Suppressor macrophage treated with lipopolysaccharide for 4 hours (primary cell): Measurements from ENCODE around the gene NUP214.
"Not testable (repeated sequence)": the region's sequence is repeated elsewhere in the genome, so short reads cannot be mapped to it uniquely, and the experiment has no call there.

ENCODE experiments used
- DNase-seq: peaks from one replicate; pipeline ENCODE4 v3.0.0-alpha.2; 2020

NUP214 gene

GRCh38 chr9:131266266-131267229 lies 141.2 kb downstream of the NUP214 start:
- no peak for DNase-seq

GRCh38 chr9:131270171-131271015 lies 145.0 kb downstream of the NUP214 start:
- peak; percentile 89 for DNase-seq

DNA sequence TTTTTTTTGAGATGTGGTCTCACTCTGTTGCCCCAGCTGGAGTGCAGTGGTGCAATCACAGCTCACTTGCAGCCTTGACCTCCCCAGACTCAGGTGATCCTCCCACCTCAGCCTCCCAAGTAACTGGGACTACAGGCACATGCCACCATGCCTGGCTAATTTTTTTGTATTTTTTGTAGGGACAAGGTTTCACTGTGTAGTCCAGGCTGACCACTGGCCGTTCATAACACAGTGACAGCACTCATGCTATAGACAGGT lies 145.6 kb downstream of the NUP214 start:
- not testable (repeated sequence) for DNase-seq

GRCh38 chr9:131271506-131271931 lies 146.1 kb downstream of the NUP214 start:
- no peak for DNase-seq

DNA sequence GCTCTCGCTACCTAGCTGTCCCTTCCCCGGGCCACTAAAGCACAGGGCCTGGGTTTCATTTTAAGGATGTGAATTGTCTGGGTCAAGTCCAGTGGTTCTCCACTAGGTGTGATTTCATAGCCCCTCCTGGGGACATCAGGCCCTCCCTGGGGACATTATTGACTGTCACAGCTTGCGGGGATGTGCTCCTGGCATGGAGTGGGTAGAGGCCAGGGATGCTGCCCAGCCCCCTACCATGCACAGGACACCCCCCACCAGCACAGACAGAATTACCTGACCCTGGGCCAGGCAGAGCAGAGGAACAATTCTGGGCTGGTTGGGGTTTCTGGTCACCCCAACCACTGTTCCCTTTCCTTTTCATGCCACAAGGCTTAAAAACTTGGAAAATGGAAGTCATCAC lies 146.8 kb downstream of the NUP214 start:
- no peak for DNase-seq

DNA sequence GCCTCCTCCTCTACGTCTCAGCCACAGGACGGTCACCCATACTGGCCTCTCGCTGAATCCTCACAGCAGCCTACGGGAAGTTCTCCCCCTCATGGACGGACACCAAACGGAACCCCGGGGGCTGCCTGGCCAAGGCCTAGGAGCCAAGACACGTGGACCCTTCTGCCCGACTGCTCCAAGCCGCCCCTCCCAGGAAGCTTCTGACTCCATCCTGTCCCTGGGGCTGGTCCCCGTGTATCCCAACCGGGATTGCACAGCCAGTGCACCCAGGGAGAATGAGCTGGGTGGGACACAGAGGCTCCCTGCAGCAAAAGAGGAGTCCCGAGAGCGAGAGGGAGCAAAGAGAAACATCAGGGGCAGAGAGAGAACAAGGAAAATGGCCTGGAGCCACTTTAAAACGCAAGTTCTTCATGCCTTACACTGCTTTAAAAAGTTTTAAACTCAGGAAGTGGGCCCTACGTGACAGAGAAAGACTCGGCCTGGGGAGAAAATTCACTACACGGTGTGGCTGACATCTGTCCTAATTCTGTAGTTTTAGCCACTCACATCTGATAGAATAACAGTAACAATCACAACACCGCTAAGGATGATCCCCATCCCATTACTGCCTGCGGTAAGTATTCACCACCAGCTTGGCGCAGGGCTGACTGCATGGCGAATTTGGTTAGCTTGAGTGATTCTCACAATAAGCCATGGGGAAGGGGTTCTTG lies 147.9 kb downstream of the NUP214 start:
- peak; percentile 74 for DNase-seq

- peak; percentile 69 for DNase-seq
Measured at GRCh38 chr9:131273856-131274673, 148.7 kb downstream of the NUP214 start.

DNA sequence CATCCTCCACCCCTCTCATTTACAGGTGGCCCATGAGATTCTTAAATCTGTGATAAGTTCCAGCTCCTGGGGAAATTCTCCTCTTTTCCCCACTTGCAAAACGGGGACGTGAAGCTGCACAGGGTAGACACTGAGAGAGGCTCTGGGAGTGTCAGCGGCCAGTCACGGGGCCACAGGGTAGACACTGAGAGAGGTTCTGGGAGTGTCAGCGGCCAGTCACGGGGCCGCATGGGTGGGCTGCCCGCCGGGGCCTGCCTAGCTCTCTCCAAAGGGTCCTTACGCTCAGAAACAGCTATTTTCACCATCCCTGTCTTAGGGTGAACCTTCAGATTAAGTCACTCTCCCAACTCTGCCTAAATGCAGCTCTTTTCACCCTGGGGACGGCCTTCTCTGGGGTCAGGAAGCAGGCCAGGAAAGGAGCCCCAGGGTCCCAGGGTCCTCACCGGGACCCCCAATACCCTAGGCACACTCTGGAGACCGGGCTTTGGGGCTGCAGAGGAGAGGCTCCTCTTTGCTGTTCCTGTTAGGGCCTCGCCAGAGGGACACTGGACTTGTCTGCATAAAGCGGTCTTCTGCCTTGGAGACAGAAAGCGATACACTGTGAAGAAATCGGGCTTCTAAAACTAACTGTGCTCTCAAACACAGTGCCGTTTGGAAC lies 149.4 kb downstream of the NUP214 start:
- DNase-seq = peak; percentile 80

DNA sequence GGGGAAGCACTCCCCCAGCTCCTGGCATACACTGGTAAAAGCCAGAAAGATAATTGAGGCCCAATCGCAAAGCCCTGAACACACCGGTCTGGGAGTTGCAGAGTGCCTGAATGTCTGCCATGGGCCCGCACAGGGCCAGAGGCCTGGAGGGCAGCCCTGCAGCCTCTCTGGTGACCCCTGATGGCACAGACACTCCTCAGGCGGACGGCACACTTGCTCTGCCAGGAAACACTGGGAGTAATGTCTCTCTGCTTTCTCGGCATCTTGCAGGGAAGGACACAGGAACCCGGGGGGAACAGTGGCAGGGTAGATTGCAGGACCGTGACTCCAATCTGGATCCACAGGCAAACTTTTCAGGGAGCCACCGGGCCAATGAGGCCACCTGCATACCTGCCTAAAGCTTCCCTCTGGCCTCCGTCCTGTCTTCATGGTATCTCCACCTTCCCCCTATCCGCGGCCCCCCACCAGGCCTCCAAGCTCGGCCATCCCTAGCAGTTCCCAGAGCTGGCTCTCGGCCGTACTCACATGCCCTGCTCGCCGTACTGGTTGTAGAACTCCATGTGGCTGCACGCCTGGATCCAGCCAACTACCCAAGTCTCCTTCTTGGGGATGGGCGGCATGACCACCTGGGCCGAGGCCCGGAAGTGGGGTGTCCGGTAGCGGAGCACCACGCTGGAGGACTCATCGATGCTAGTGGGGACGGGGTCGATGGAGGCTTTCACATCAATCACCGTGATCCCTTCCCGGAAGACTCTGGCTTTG lies 150.1 kb downstream of the NUP214 start:
- DNase-seq = peak; percentile 78

DNA sequence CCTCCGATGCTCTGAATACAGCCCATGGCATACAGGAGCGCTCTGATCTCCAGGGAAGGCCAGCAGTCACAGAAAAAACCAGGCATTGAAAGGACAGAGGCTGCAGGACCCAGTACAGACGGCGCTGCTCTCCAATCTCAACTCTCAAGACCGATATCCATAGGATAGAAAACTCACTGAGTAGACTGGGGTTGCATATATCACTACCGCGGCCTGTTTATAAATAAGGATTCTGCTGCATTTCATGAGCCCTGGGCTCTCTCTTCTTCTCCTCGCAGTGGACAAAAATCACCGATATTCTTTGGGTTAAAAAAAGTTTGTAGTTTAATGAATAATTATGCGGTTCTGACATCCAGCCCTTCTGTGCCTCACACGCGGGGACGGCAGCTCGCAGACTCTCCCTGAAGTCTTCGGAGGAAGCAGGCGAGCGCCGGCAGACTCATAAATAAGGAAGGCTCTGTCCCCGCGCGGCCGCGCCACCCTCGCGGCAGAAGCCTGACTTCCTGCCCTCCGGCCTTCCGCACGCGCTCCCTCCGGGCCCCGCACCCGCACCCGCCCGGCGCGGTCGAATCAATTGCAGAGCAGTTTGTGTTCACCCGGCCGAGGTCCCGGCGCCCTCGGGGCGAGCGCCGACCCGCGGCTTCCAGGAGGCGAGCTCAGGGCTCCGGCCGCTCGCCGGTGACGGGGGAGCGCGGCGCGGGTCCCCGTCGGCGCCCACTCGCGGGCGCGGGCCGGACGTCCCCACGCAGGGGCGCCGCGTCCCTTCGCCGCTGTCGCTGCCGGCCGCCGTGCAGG lies 150.9 kb downstream of the NUP214 start, which contains the start of gene FAM78A:
Gene FAM78A, minus strand, starts transcription at position 417 of the 795 bp plus-strand sequence. Its CDS starts 331 bp downstream, at position 86.
- peak; percentile 85 for DNase-seq

- DNase-seq = peak; percentile 39
Measured at GRCh38 chr9:131276891-131277286, 151.5 kb downstream of the NUP214 start.

GRCh38 chr9:131277287-131277909 lies 152.0 kb downstream of the NUP214 start:
- no peak for DNase-seq

- DNase-seq = peak; percentile 75
Measured at GRCh38 chr9:131277910-131278701, 152.7 kb downstream of the NUP214 start.

GRCh38 chr9:131278702-131279111 lies 153.3 kb downstream of the NUP214 start:
- DNase-seq = no peak

DNA sequence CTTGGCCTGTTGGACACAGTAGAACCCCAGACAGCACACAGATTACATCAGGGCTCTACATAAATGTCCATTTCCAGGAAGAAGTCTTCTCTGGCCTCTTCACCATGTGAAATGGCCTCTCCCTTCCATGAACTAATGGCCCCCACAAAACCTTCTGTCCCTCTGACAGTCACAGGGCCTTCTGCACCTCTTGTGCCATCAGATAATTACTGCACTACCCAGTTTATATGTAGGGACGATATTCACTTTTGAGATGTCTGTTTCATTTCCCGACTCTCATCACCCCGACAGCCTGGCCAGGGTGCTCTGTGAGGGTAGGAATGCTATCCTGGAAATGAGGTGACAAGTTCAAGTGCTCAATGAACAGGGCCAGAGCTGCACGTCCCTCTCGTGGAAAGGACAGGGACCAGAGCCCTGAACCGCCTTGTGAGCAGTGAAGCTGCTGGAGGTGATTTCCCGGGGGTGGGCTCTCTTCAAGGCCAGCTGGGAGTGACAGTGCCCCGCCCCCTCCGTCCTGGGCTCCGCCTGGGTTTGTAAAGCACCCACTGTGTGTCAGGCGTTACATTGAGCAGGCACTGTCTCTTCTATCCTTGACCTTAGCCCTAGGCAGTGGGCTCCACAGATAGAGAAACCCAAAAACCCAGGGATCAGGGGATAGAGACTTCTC lies 153.9 kb downstream of the NUP214 start:
- DNase-seq = no peak

- peak; percentile 60 for DNase-seq
Measured at GRCh38 chr9:131279863-131280570, 154.6 kb downstream of the NUP214 start.

DNA sequence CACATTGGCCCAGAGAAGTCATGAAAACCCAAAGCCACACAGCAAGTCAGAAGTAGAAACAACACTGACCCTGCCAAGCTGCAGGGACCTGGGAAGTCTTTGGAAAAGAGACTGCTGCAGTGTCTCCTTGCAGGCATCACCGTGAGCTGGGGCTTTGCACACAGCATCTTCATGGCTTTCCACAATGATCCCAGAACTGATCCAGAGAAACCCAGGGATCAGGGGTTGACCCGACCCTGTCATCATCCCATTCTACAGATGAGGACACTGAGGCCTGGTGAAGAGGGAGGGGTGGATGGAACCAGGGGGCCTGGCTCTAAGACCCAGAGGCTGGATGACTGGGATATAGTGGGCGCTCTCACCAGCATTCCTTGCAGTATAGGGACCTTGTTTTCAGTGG lies 155.3 kb downstream of the NUP214 start:
- DNase-seq = no peak
